22Rv1 (cell line): Measurements from ENCODE around the gene POU5F1.
"Not testable (repeated sequence)": the region's sequence is repeated elsewhere in the genome, so short reads cannot be mapped to it uniquely, and the experiment has no call there.

Source experiments
- H3K27ac ChIP-seq: fragments of 450-650 bp; 2 replicates; pipeline ENCODE4 v1.5.1; 2017
- ZFX ChIP-seq: fragments of 450-650 bp; IDR thresholded peaks from 2 replicates; pipeline ENCODE4 v1.6.1; 2017; ENCODE audit warnings: antibody characterized with exemption, borderline replicate concordance
- TF ChIP-seq, protein P1 (sequence below): fragments of 450-650 bp; IDR thresholded peaks from 2 replicates; pipeline ENCODE4 v1.5.1; 2017; ENCODE audit warnings: mild to moderate bottlenecking

Gene POU5F1

DNA sequence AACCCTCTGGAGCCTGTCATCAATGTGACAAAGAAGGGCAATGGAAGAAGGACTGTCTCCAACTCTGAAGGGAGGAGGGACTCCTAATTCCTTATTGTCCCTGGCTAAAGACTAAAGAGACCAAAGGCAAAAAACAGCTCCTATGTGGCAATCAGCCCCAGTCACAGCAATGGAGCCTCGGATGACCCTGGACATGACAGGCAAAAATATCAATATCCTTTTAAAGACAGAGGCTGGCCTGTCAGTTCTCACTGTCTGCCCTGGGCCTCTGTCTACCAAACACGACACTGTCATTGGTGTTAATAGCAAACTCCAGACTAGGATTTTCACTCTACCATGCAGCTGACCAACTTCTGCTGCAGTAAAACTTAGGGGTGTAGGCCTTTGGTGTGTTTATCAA is 38.0 kb upstream of the POU5F1 start:
- TF ChIP-seq, protein P1, sequence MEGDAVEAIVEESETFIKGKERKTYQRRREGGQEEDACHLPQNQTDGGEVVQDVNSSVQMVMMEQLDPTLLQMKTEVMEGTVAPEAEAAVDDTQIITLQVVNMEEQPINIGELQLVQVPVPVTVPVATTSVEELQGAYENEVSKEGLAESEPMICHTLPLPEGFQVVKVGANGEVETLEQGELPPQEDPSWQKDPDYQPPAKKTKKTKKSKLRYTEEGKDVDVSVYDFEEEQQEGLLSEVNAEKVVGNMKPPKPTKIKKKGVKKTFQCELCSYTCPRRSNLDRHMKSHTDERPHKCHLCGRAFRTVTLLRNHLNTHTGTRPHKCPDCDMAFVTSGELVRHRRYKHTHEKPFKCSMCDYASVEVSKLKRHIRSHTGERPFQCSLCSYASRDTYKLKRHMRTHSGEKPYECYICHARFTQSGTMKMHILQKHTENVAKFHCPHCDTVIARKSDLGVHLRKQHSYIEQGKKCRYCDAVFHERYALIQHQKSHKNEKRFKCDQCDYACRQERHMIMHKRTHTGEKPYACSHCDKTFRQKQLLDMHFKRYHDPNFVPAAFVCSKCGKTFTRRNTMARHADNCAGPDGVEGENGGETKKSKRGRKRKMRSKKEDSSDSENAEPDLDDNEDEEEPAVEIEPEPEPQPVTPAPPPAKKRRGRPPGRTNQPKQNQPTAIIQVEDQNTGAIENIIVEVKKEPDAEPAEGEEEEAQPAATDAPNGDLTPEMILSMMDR: no peak

GRCh38 chr6:31205638-31206037 is 35.2 kb upstream of the POU5F1 start:
- no peak for TF ChIP-seq ZFX
- TF ChIP-seq, protein P1: no peak
- no peak overlapping the region for H3K27ac ChIP-seq

More for the DNA sequence above, 38.0 kb upstream of the POU5F1 start:
- H3K27ac ChIP-seq: no peak overlapping the region

DNA sequence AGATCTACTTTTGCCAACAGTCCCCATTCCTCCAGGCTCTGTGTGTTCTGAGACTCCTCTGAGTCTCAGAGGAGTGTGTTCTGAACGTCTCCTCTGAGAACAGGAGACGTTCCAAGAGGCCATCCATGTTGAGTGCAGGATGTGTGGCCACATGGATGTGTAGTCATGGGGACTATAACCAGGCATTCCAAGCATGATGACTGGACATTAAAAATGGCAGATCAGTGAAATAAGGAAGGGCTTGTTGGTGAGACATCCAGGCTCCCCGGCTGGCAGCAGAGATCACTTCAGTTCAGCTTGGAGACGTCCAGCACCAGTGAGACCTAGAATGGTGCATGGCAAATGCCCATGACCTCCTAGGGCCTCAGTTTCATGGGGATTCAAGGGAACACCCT is 34.3 kb upstream of the POU5F1 start:
- TF ChIP-seq, protein P1: no peak
- TF ChIP-seq ZFX: no peak
- H3K27ac ChIP-seq: peak overlapping the region; percentile 84

DNA sequence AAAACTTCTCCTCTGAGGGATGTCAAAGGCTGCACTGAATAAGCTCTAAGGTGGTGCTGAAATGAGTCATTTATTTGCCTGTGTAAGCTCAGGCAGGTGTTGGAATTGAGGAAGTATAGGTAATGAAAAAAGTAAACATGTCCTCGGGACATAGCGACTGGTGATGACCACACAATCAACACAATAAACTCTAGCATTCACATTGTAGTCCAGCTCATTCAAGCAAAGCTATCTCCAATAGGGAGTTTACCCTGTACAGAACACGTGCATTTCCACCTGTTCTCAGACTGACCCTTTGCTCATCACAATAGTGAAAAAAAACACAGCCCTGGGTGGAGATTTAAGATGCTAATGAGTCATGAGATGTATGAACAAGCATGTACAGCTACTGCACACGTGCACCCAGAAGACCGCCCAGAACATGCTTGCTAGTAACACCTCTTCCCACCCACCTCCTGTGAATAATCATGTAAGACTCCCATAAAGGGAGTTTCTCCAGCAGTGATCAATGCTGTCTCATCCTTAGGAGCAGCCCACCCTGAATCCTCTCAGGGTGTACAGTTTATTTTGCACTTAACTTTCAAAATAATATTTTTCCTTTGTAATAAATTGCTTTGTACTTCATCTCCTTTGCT is 33.0 kb upstream of the POU5F1 start:
- peak overlapping the region; percentile 84 for H3K27ac ChIP-seq
- TF ChIP-seq ZFX: no peak
- TF ChIP-seq, protein P1: no peak

GRCh38 chr6:31202259-31203166 is 32.0 kb upstream of the POU5F1 start:
- peak overlapping the region; percentile 84 for H3K27ac ChIP-seq
- TF ChIP-seq, protein P1: no peak
- no peak for TF ChIP-seq ZFX

DNA sequence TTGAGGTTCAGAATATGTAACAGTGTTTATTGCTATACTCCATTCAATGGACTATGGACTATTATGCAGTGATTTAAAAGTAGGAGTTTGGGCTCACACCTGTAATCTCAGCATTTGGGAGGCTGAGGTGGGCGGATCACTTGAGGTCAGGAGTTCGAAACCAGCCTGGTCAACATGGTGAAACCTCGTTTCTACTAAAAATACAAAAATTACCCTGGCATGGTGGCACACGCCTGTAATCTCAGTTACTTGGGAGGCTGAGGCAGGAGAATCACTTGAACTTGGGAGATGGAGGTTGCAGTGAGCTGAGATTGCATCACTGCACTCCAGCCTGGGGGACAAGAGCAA is 28.6 kb upstream of the POU5F1 start:
- H3K27ac ChIP-seq: not testable (repeated sequence)

DNA sequence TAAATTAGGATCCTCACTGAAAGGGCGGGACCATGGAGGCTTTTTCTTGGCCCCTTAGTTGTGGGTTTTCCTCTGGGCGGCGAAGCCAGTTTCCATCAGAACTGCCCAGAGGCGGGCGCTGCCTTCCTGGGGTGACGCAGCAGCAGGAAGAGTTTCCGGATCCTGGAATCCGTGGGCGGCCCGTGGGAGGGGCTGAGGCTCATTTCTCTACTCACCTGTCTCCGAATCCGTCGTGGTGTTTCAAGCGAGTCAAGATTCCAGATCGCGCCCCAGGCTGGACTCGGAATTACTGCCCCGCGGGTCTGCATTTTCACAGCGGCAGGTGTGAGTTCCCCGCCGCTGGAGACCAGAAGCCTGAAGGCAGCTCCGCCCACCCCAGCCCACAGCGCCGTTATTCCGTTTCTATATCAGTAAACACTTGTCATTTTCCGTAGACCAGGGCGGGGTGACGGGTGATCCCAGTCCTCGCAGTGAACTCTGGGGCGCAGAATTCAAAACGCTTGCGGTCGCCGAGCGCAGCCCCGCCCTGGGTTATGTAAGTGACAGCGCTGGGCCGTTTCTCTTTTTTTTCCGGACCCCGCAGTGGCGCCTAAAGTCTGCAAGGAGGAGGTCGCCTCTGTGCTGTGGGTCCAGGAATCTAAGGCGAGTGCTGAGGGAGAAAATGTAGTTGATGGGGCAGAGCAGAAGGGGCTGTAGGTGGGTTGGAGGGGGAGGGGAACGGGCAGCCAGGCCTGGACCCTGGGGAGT is 27.2 kb upstream of the POU5F1 start:
- TF ChIP-seq, protein P1: no peak
- TF ChIP-seq ZFX: no peak
- peak overlapping the region; percentile 92 for H3K27ac ChIP-seq

DNA sequence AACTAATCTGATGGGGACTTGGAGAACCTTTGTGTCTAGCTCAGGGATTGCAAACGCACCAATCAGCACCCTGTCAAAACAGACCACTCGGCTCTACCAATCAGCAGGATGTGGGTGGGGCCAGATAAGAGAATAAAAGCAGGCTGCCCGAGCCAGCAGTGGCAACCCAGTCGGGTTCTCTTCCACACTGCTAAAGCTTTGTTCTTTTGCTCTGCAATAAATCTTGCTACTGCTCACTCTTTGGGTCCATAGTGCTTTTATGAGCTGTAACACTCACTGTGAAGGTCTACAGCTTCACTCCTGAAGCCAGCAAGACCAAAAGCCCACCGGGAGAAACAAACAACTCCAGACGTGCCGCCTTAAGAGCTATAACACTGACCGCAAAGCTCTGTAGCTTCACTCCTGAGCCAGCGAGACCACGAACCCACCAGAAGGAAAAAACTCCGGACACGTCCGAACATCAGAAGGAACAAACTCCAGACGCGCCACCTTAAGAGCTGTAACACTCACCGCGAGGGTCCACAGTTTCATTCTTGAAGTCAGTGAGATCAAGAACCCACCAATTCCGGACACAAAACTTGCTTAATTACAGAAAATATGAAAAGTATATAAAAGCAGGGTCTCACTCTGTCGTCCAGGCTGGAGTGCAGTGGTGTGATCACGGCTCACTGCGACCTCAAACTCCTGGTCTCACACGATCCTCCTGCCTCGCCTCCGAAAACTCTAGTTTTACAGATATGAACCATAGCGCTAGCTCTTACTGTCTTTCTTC is 26.0 kb upstream of the POU5F1 start:
- peak overlapping the region; percentile 92 for H3K27ac ChIP-seq

DNA sequence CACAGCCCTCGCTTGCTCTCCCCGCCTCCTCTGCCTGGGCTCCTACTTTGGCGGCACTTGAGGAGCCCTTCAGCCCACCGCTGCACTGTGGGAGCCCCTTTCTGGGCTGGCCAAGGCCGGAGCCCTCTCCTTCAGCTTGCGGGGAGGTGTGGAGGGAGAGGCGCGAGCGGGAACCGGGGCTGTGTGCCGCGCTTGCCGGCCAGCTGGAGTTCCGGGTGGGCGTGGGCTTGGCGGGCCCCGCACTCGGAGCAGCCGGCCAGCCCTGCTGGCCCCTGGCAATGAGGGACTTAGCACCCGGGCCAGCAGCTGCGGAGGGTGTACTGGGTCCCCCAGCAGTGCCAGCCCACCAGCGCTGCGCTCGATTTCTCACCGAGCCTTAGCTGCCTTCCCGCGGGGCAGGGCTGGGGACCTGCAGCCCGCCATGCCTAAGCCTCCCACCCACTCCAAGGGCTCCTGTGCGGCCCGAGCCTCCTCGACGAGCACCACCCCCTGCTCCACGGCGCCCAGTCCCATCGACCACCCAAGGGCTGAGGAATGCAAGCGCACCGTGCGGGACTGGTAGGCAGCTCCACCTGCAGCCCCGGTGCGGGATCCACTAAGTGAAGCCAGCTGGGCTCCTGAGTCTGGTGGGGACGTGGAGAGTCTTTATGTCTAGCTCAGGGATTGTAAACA is 25.0 kb upstream of the POU5F1 start:
- peak overlapping the region; percentile 92; the same call in 1 of the 2 replicates for H3K27ac ChIP-seq
